ENCODE measurements around the gene MAML2. TPM values are rescaled to one million over a fixed set of nuclear protein-coding genes. Genes with fewer than 3 reads are reported as not detected.

Gene MAML2
- total and polyA plus RNA-seq, 4 donors, result 3.8 to 41.8 (median 13.7) TPM

DNA sequence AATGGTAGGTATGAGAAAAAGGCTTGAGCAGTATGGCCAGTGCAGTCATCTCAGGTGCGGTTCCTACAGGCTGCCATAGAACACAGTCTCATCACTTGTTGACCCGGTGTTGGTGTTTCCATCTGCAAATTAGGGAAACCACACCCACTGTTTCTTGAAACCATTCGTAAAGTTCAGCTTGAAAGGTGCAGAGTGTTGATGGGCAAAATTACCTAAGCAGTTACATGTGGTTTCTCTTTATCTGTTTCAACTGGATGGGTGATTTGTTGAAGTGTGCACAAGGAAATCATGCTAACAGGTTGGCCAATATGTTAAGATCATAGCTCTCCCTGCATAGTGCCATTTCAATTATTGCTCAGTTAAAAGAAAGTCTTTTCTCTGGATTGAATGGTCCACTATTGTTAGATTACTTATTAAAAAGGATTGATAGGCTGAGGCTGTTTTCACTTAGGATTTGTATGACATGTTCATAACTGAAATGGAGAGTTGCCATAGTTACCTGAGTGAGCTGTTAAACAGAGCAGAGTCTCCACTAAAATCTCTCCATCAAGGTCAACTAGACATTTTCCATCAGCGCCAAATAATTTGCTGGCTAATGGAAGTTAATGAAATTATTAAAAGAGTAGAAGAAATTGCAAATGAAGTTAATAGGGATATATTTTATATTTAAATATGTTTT, 215.9 kb downstream of the MAML2 start:
- Histone ChIP-seq H3K27me3 (ENCODE audit: control insufficient read depth in 3 of 3, insufficient read depth in 3 of 3, low read length in 2 of 3) (no peaks in the 10 kb centered on the region), H3K4me1 (ENCODE audit: control insufficient read depth in 5 of 5, insufficient read depth in 5 of 5, low read length in 5 of 5) (peaks cover 0 to 14% (median 3%) of the 10 kb centered on the region in 5 donors), H3K9me3 (ENCODE audit: control insufficient read depth in 4 of 4, insufficient read depth in 3 of 4, low read length in 3 of 4) (no peaks in the 10 kb centered on the region), H3K9ac (ENCODE audit: insufficient read depth in 1 of 2, low read length in 2 of 2) (no peak overlapping the region), H3K27ac (ENCODE audit: low read depth in 1 of 2, low read length in 1 of 2) (no peak overlapping the region), H3K36me3 (ENCODE audit: control insufficient read depth in 4 of 4, insufficient read depth in 4 of 4, low read length in 4 of 4) (no peaks in the 10 kb centered on the region), H3K4me3 (no peak overlapping the region)
- WGBS, 2 donors, result 69 to 74% methylated on average over 4 of the region's 4 CpGs
- no peak for TF ChIP-seq CTCF (IDR thresholded peaks at IDR 0.05; ENCODE audit: control extremely low read depth, extremely low read depth)
- no peak for DNase-seq
- no peak for ATAC-seq (ENCODE audit: insufficient read depth, low FRiP score)

- Histone ChIP-seq H3K27ac (ENCODE audit: low read depth in 1 of 2, low read length in 1 of 2) (no peak overlapping the region), H3K9ac (ENCODE audit: insufficient read depth in 1 of 2, low read length in 2 of 2) (no peak overlapping the region), H3K27me3 (ENCODE audit: control insufficient read depth in 3 of 3, insufficient read depth in 3 of 3, low read length in 2 of 3) (no peaks in the 10 kb centered on the region), H3K9me3 (ENCODE audit: control insufficient read depth in 4 of 4, insufficient read depth in 3 of 4, low read length in 3 of 4) (no peaks in the 10 kb centered on the region), H3K36me3 (ENCODE audit: control insufficient read depth in 4 of 4, insufficient read depth in 4 of 4, low read length in 4 of 4) (peaks cover 0 to 2% (median 0%) of the 10 kb centered on the region in 4 donors), H3K4me1 (ENCODE audit: control insufficient read depth in 5 of 5, insufficient read depth in 5 of 5, low read length in 5 of 5) (peaks cover 0 to 14% (median 3%) of the 10 kb centered on the region in 5 donors), H3K4me3 (no peak overlapping the region)
- WGBS, 2 donors, result 62 to 67% methylated on average over 7 of the region's 7 CpGs
- no peak for ATAC-seq (ENCODE audit: insufficient read depth, low FRiP score)
- DNase-seq, result no peak
- TF ChIP-seq CTCF (IDR thresholded peaks at IDR 0.05; ENCODE audit: control extremely low read depth, extremely low read depth), result no peak
Observed at GRCh38 chr11:96125400-96125799, 217.6 kb downstream of the MAML2 start.

GRCh38 chr11:96124155-96124554, 218.8 kb downstream of the MAML2 start:
- Histone ChIP-seq H3K4me1 (ENCODE audit: control insufficient read depth in 5 of 5, insufficient read depth in 5 of 5, low read length in 5 of 5) (peaks cover 0 to 14% (median 3%) of the 10 kb centered on the region in 5 donors), H3K9ac (ENCODE audit: insufficient read depth in 1 of 2, low read length in 2 of 2) (no peak overlapping the region), H3K4me3 (no peak overlapping the region), H3K27me3 (ENCODE audit: control insufficient read depth in 3 of 3, insufficient read depth in 3 of 3, low read length in 2 of 3) (no peaks in the 10 kb centered on the region), H3K36me3 (ENCODE audit: control insufficient read depth in 4 of 4, insufficient read depth in 4 of 4, low read length in 4 of 4) (peaks cover 0 to 2% (median 0%) of the 10 kb centered on the region in 4 donors), H3K9me3 (ENCODE audit: control insufficient read depth in 4 of 4, insufficient read depth in 3 of 4, low read length in 3 of 4) (no peaks in the 10 kb centered on the region), H3K27ac (ENCODE audit: low read depth in 1 of 2, low read length in 1 of 2) (no peak overlapping the region)
- no peak for TF ChIP-seq CTCF (IDR thresholded peaks at IDR 0.05; ENCODE audit: control extremely low read depth, extremely low read depth)
- DNase-seq, result no peak
- ATAC-seq (ENCODE audit: insufficient read depth, low FRiP score), result no peak
- 84 to 88% methylated on average over 2 of the region's 2 CpGs for WGBS, 2 donors
